ENCODE results near the gene YIPF3.
"Not testable (repeated sequence)": the region's sequence is repeated elsewhere in the genome, so short reads cannot be mapped to it uniquely, and the experiment has no call there.

The YIPF3 gene

DNA sequence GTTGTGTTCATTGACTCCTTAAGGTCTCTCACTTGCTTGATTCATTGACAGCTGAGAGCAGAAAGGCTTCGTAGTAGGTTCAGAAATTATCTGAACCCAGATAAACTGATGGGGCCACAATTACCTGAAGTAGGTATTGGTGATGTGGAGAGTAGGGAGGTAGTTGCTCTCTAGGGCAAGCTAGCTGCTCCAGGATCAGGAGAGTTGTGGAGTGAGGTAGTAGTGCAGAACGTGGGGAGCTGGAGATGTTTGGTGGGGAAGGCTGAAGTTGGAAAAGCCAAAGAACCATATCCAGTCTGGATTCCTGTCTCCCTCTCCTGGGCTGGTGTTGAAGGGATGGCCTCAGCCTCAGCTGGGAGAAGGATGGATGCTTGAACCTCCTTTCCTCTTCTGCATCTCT is 23.5 kb downstream of the YIPF3 start:
- no peak for DNase-seq (ENCODE audit: low read depth in 2 of 2)

DNA sequence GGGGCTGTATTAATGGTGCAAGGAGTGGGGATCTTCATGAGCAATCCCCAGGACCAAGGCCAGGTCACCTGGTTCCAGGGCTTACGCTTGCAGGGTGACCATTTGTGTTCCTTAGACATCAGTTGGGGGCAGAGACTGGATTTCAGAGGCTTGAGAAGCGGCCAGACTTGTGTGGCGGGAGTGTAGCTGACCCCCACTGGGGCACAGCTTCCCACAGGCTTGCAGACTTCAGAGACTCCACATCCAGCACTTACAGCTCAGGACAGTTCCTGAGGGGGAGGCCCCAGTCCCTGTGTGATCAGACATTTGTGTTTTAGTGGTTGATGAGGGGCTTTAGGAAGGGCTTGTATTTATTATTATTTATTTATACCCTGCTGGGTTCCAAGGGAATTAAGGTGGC is 24.1 kb downstream of the YIPF3 start:
- no peak for DNase-seq (ENCODE audit: low read depth in 2 of 2)

DNA sequence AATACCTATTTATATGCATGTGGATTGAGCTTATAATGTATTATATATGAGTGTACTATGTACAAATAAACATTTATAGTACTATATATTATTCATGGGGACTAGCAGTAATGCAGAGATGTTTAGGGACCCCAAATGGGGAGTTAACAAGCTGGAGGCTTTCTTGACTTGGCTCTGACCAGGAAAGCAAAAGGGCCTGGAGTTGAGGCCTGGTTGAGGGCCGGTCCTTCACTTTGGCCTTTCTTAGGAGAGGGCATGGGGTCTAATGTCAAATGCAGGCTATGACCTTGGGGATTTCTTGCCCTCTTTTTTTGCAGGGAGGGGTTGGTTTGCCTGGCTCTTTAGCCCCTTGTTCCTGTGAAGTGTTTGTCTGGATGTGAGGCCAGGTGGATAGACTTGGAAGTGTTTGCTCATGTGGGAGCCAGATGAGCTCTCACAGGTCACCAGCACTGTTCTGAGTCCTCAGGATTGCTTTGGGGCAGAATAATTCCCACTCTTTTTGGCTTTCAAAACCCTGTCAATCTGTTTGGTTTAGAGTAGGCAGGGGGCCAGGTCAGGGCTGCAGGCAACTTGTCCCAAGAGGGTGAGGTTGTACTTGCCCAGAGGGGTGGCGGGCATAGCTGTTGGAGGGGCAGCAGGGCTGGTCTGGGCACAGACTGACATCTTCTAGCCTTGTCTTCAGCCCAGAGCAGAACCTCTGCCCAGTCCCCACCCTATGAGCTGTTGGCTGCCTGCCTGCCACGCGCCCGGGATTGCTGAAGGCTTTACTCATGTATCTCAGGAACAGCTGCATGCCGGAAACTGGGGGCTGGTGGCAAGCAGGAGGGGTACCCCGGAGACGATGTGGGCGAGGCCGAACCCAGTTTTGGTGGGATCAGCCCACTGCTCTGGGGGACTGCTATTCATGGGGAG is 24.7 kb downstream of the YIPF3 start:
- no peak for DNase-seq (ENCODE audit: low read depth in 2 of 2)

DNA sequence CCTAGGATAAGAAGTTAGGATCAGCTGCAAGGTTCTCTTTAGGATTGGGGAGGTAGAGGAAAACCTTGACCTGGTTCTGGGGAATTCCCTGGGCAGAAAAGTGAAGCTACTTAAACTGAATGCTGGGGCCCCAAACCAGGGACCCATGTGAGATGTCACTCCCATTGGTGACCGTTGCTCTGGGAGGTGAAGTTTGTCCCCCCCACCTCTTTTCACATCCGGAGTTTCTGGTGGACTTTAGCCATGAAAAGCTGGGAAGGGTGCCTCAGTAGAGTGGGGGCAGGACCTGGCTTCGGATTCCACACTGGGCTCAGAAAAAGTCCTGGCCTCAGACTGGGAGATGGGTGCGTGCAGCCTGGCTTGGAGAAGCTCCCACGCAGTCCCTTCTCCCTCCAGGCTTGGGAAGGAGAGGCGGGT is 26.2 kb downstream of the YIPF3 start:
- DNase-seq (ENCODE audit: low read depth in 2 of 2), result no peak

DNA sequence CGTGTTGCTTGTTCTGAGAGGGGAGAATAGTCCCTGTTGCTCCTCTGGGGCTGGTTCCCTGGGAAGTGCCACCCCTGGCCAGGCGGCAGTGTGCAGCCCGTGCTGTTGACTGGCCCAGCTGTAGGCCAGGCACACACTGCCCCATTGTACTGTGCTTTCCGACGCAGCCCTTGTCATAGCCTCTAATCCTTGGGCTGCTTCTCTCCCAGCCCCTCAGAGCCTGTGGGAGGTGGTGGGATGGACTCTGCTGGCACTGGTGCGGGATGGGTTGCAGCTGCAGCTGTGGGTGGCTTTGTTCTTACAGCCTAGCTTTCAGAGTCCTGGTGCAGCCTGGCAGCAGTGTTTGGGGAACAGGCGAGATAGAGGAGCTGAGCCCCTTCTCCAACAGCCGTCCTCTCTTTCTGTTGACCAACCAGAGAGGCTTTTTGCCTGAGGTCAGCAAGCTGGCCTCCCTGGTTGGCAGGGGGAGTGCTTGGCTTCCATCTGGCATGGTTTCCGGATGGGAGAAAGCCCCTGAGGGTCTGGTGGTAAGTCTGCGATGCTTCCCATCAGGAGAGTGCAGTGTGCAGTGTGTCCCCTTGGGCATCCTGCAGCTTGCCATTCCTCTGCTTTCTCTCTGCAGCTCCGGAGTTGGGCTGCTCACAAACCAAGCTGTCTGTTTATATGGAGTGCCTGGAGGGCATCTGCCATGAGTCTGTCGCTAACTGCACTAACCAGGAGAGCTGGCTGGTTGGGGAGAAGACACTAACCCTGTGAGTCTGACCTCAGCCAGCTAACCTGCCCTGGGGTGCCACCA is 27.3 kb downstream of the YIPF3 start:
- no peak for DNase-seq (ENCODE audit: low read depth in 2 of 2)

DNA sequence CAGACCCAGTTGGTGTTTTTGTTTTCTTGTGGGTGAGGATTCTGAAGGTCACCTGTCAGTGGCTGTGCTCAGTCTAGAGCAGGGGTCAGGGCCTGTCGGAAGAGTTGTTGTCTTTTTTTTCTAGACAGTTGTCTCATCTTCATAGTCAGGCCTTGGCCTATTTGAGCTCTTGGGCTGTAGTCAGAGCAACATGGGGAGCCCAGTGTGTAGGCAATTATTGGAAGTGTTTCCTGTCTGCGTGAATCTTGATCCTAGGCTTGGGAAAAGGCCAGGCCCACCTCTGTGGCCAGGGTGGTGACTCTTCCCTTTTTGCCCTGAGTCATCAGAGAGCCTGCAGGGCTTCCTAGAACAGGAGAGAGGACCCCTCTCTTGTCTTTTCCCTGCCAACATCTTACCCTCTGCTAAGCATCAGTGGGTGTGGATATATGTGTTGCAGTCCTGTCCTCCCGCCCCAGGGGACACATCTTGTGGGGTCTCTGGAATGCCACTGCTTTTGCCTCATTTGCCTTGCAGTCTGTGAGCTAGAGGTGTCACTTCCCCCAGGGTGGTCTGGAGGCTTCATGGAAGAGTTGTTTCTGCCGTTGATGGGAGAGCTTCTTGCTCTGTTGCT is 28.0 kb downstream of the YIPF3 start:
- DNase-seq (ENCODE audit: low read depth in 2 of 2), result no peak

DNA sequence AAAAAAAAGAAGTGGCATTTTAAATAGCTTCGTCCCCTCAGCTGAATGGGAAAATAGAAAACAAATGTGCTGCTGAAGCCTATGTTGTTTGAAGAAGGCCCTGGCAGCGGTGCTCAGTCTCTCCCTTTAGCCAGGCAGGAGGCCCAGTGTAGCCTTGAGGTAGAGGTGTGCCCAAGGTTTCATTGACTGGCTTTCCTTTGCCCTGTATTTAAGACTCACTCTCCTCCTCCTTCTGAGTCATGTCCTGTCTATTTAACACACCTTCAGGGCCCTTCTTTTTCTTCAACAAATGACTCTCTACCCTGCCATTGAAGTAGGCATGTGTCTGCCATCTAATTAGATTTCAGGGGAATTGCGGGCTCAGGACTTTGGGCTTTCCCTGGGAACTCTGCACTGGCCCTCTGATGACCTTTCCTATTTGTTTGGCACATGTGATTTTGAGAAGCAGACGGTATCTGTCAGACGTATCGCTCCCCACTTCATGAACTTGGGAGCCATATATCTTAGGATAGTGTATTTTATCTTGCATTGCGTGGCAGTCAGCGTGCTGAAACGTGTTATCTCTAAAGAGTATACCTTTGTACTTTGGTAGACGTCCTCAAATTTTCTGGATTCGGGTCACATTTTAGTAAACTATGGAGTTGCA is 35.0 kb downstream of the YIPF3 start:
- DNase-seq (ENCODE audit: low read depth in 2 of 2), result no peak

DNA sequence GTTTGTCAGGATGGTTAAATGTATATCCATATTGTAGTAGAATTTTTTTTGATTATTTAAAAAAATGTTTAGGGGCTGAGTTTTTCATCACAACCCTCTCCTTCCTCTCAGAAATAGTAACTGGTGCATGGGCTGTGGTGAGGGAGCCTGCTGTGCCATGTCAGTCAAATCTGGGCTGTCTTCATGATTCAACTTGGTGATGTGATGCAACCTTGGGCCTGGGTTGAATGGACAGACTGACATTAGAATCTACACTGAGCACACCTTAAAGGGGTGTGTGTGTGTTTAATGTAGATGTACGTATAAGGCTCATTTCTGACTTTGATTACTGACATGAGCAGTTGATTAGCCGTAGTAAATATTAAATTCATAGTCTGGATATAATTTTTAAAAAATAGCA is 35.7 kb downstream of the YIPF3 start:
- DNase-seq (ENCODE audit: low read depth in 2 of 2), result no peak

DNA sequence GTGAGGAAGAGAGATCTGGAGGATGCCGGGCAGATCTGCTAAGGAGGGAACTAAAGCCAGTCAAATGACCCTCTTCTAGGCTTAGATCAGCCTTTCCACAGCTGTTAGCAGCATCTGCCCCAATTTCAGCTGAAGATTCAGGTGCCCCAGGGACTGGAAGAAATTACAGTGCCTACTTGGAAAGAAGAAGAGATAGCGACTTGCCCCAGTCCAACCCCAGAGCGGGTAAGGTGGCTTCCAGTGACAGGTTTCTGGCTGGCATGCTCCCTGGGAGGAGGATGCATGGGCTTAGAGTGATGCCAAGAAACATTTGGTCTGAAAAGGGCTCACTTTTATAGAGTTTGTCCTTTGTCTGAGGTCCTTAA is 38.7 kb downstream of the YIPF3 start:
- DNase-seq (ENCODE audit: low read depth in 2 of 2), result no peak

DNA sequence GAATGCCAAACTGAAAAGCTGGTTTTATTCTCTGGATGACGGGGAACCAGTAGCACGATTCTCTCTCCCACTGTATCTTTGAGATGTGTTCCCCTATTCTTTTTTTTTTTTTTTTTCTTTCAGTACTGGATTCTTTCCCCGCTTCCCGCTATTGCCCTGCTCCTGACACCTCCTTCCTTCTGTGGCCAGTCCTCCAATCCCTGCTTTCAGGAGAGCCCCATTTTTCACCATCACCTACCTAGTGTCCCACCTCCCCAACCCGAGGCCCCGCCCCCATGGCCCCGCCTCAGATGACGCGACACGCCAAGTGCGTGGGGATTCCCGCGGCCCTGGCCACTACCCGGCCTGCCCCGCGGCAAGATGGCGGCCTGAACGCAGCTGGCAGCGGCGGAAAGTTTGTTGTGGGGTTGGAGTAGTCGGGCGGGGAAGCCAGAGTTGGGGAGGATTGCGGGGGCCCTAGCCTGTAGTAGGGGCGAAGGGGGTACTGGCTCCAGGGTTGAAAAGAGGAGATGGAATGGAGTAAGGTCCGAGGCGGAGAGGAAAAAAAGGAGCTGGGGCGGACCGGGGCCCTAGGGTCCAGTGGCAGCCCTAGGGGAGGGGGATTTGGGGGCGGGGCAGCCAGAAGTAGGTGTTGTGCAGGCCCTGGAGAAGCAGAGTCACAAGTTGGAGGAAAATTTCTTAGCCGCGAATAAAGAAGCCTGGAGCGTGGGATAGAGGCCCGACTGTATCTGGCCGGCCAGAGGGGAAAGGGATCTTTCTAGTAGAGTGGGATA is 39.3 kb downstream of the YIPF3 start, which contains the start of gene TJAP1:
TJAP1 (plus strand) TSS at position 336 of the 773 bp plus-strand sequence. CDS start 21,432 bp downstream, outside the sequence.
- DNase-seq (ENCODE audit: low read depth in 2 of 2), result peak; percentile 87 to 98

DNA sequence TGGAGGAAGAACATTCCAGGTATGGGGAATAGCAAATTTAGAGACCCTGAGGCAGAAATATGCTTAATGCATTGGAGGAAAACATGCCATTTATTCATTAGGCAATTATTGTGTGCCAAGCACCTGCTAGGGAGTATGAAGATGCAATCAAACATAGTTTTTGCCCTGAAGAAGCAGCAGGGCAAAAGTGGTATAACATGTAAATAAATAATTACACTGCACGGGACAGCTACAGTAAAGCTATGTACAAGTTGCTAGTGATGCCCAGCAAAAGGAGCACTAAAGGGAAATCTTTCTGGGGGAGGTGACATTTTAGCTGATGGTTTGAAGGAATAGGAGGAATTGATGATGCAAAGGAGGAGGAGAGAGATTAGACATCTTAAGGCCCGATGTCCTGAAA is 40.0 kb downstream of the YIPF3 start:
- no peak for DNase-seq (ENCODE audit: low read depth in 2 of 2)

DNA sequence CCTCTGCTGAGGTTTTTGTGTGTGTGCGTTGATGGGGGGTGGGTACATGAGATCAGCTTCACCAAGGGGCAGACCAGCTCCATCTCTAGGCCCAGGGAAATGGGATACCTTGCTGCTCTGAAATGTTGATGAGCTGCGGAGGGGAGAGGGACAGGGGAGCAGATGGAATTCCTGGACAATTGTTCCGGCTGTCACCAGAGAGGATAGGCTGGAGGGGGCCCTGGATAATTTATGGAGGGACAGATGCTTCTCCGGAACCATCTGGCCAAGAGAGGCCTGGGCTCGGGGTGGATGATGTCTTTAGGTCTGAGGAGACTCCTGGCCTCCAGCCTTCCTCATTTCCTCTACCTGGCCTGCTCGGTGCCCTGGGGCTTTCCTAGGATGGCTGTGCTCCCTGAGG is 41.2 kb downstream of the YIPF3 start:
- DNase-seq (ENCODE audit: low read depth in 2 of 2), result no peak

DNA sequence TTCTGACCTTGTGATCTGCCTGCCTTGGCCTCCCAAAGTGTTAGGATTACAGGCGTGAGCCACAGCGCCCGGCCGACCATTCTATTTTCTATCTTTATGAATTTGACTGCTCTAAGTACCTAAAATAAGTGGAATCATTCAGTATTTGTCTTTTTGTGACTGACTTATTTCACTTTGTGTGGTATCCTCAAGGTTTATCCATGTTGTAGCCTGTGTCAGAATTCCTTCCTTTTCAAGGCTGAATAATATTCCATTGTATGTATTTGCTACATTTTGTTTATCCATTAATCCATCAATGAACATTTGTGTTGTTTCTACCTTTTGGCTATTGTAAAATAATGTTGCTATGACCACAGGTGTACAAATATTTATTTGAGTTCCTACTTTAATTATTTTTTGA is 44.2 kb downstream of the YIPF3 start:
- DNase-seq (ENCODE audit: low read depth in 2 of 2), result no peak

DNA sequence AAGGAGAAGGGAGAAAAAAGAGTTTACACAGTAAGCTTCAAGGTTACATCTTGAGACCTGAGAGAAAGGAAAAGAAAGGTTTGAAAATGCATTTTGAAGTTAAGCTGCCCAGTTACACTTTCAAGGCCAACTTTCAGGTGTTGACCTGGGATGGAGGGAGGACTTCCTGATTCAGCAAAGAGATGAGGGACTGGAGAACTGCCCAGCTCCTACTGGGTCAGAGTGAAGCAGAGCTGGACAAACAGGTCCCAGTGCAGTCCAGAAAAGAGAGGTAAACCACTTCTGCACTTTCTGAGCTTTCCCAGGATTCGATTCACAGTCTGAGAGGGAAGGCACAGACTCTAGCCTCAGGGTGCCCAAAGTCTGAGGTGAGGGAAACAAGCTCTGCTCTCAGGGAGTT is 45.3 kb downstream of the YIPF3 start:
- no peak for DNase-seq (ENCODE audit: low read depth in 2 of 2)

DNA sequence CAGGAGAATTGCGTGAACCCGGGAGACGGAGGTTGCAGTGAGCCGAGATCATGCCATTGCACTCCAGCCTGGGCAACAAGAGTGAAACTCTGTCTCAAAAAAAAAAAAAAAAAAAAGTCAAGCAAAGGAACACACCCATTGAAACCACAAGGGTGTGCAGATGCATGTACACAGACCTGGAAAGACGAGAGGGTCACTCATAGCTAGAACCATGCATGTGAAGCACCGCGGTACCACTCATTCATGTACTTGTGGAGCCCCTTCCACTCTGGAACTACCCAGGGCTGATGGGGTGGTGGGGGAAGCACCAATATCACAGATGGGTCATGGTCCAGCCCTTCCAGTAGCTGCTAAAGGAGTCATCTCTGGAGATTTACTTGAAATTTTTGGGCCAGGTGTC is 46.8 kb downstream of the YIPF3 start:
- DNase-seq (ENCODE audit: low read depth in 2 of 2), result no peak

DNA sequence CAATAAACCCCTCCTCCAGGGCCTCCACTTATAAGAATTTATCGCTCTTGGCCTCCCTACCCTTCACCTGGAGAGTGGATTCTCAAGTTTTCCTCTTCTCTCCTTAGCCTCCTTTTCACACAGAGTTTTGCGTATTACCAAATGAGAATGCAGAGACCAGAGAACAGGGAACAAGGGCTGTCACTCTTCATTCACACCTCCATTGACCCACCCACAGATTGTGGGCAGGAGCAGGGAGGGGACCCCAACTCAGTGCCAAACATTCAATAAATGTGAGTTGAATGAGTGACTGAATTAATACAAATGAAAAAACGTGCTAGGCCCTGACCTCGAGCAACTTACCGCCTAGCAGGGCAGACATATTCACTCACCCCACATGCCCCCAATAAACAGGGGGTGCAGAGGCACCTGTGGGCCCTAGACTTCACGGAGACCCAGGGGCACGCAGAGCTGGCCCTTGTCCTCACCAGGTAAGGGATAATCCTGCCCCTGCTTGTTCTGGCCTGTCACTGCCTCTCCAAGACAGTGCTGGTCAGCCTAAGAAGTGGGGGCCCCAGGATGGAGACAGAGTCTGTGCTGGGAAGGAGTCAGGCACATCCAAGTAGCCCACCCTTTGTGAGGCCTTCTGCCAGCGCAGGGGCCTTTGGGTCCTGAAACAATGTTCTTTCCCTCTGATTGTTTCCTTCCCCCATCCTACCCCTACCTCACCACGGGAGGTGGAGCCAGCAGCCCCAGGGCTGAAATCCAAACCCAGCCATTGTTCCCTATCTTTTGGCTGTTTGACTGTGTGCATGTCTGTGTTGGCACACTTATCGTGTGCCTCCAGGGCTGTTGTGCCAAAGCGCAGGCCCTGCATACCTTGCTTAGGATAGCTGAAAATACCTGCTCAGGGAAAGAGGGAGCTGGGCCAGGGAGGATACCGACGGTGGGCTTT is 47.7 kb downstream of the YIPF3 start:
- no peak for DNase-seq (ENCODE audit: low read depth in 2 of 2)

DNA sequence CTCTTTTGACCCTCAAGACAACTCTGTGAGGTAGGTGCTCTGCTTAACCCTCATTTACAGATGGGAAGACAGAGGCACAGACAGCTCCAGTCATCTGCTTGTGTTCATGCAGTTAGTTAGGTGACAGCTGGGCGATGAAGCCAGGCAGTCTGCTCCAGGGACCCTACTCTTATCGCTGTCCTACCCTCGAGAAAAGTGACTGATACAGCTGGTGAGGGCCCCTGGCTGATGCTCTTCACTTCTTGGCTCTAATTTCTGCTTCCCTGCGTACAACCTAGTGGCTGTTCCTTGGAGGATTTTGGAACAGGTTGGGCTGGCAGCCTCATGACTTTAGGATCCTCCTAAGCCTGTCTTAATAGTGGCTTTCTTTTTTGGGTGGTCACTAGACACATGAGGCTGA is 48.5 kb downstream of the YIPF3 start:
- DNase-seq (ENCODE audit: low read depth in 2 of 2), result no peak

DNA sequence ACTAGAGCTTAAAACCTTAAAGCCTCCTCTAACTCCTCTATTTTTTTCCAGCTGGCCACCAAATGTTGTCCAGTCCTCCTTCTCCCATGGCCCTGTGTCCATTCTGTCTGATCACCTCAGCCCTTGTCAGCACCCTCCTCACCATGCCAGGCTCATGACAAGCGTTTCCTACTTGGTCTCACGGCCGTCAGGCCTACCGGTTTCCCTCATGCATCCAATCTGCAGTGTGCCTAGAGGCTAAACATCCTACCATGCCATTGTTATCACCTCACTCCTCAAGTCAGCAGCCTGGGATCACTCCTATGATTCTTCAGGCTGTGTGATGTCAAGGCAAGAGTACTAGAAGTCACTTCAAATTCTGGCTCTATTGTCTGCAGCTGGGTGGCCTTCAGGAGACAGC is 49.0 kb downstream of the YIPF3 start:
- DNase-seq (ENCODE audit: low read depth in 2 of 2), result no peak

DNA sequence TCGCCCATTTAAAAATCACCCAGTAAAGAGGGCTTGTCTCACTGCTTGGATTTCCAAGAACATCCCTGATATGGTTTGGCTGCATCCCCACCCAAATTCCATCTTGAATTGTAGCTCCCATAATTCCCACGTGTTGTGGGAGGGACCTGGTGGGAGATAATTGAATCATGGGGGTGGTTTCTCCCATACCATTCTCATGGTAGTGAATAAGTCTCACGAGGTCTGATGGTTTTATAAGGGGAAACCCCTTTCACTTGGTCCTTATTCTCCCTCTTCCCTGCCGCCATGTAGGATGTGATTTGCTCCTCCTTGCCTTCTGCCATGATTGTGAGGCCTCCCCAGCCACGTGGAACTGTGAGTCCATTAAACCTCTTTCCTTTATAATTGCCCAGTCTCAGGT is 49.5 kb downstream of the YIPF3 start:
- not testable (repeated sequence) for DNase-seq (ENCODE audit: low read depth in 2 of 2)

DNA sequence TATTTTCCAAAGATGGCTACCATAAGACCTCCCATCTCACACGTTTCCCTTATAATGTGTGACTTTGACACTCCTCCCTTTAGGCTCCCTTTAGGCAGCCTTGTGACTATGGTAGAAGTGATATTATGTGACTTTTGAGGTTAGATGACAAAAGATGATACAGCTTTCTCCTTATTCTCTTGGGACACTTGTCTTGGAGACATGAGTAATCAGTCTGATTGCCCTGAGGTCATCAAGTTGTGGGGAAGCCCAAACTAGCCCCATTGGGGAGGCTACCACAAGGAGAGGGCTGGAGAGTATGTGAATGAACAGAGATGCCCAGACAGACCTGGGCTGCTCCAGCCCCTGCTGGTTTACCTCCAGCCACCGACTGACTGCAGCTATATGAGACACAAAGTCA is 50.8 kb downstream of the YIPF3 start:
- no peak for DNase-seq (ENCODE audit: low read depth in 2 of 2)
